MCF 10A (cell line): Measurements from ENCODE around the gene MYO7B. TPM values are rescaled to one million over a fixed set of nuclear protein-coding genes. Genes with fewer than 3 reads are reported as not detected.

Source experiments
- BruUV-seq: library from RNA; stranded (reverse); fragments of 400-500 nt; replicated peaks from 2 replicates; lab custom pipeline; 2021; lab: Mats Ljungman, UMichigan
- CTCF ChIA-PET: fragments of 300-600 bp; sonication (Branson Sonifier 250); formaldehyde crosslinking; extraction: SDS; loops from one replicate; lab custom pipeline; 2021; ENCODE audit warnings: antibody characterized with exemption, inconsistent platforms; lab: Yijun Ruan, JAX
- POLR2A ChIA-PET: fragments of 300-600, 350-650 bp; sonication (Branson Sonifier 250); formaldehyde crosslinking; extraction: SDS; loops from one replicate; lab custom pipeline; 2020; ENCODE audit warnings: antibody characterized with exemption, inconsistent platforms; lab: Yijun Ruan, JAX
- DNase-seq: peaks from one replicate; pipeline ENCODE4 v3.0.0-alpha.2; 2018; ENCODE audit not compliant: unreplicated experiment
- H3K27ac Mint-ChIP-seq: one replicate; pipeline ENCODE4 v1.8.0; 2022; ENCODE audit warnings: mild to moderate bottlenecking, low read depth, mixed read lengths; ENCODE audit not compliant: unreplicated experiment
- H3K27me3 Mint-ChIP-seq: one replicate; pipeline ENCODE4 v1.8.0; 2022; ENCODE audit warnings: mixed read lengths; ENCODE audit not compliant: insufficient read depth, unreplicated experiment
- H3K36me3 Mint-ChIP-seq: one replicate; pipeline ENCODE4 v1.8.0; 2022; ENCODE audit warnings: mild to moderate bottlenecking, moderate library complexity, mixed read lengths; ENCODE audit not compliant: insufficient read depth, unreplicated experiment
- H3K4me1 Mint-ChIP-seq: one replicate; pipeline ENCODE4 v1.8.0; 2022; ENCODE audit warnings: mixed read lengths; ENCODE audit not compliant: insufficient read depth, unreplicated experiment
- H3K4me3 Mint-ChIP-seq: one replicate; pipeline ENCODE4 v1.8.0; 2022; ENCODE audit warnings: mild to moderate bottlenecking, moderate library complexity, mixed read lengths; ENCODE audit not compliant: unreplicated experiment
- H3K9me3 Mint-ChIP-seq: one replicate; pipeline ENCODE4 v1.8.0; 2022; ENCODE audit warnings: mixed read lengths; ENCODE audit not compliant: unreplicated experiment
- CTCF ChIP-seq: fragments of 200-600 bp; IDR thresholded peaks from one replicate; pipeline ENCODE4 v1.8.0; 2022; ENCODE audit warnings: antibody characterized with exemption, mild to moderate bottlenecking; ENCODE audit not compliant: unreplicated experiment
- intact Hi-C: fragments of 100-400 bp; cut with micrococcal nuclease; formaldehyde crosslinking; loops from 2 replicates; pipeline ENCODE4 v1.14.1; 2022
- total RNA-seq: library from RNA; stranded (reverse); gene quantifications from 2 replicates; pipeline ENCODE4 v1.2.3, GENCODE V29; 2022

Gene MYO7B
- total RNA-seq, 1 experiment from 2014 or later: not detected

DNA sequence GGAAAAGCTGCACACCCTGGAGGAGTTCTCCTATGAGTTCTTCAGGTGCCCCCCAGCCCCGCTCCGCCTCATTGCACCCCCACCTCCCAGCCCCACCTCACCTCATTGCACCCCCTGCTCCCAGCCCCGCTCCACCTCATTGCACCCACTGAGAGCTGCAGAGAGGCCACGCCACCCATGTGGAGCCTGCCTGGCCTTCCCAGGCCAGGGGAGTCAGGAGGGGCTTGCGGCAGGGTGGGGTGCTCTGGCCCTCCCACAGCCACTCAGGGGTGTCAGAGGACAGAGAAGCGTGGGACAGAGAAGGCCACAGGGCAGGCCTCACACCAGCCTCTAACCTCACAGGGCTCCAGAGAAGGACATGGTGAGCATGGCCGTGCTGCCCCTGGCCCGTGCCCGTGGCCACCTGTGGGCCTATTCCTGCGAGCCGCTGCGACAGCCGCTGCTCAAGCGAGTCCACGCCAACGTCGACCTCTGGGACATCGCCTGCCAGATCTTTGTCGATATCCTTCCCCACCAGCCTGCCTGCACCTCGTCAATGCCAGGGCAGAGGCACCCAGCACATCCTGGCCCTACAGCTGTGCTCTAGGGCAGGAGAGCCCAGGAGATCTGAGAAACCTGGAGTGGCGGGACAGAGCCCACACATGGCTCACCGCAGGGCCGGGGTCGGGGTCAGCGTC lies 95.5 kb downstream of the MYO7B start:
- Mint-ChIP-seq H3K9me3 (no peaks in the 10 kb centered on the region), H3K4me3 (no peak overlapping the region), H3K36me3 (no peaks in the 10 kb centered on the region), H3K27me3 (no peaks in the 10 kb centered on the region), H3K4me1 (peaks cover 6% of the 10 kb centered on the region), H3K27ac (no peak overlapping the region)
- intact Hi-C loops: no loop called here
- BruUV-seq: no TSS peak
- CTCF ChIA-PET: interaction anchor here (1.6 kb wide), 1 partner anchor 19 kb away, joined by 5 read pairs; no protein-coding TSS in a partner anchor
- TF ChIP-seq CTCF: no peak
- POLR2A ChIA-PET: no interaction called here
- no peak for DNase-seq

DNA sequence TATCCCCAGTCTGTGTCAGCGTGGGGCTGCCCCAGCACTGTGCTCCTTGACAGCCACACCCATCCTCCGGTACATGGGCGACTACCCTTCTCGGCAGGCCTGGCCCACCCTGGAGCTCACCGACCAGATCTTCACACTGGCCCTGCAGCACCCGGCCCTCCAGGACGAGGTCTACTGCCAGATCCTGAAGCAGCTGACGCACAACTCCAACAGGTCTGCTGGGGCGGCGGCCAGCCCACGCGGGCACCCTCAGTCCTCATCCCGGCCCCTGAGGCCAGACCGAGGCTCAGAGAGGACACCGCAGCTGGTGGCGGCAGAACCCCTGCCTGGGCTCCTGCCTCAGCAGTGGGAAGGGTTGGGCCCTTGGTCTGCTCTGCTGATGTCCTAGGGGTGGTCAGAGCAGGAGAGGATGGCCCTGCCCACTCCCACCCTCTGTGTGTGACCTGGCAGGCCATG lies 96.1 kb downstream of the MYO7B start:
- TF ChIP-seq CTCF: no peak
- Mint-ChIP-seq H3K27me3 (no peaks in the 10 kb centered on the region), H3K36me3 (no peaks in the 10 kb centered on the region), H3K4me1 (peaks cover 6% of the 10 kb centered on the region), H3K4me3 (no peak overlapping the region), H3K27ac (no peak overlapping the region), H3K9me3 (no peaks in the 10 kb centered on the region)
- DNase-seq: no peak
- intact Hi-C loops: no loop called here
- ChIA-PET POLR2A (no interaction called here), CTCF (interaction anchor here (1.6 kb wide), 1 partner anchor 19 kb away, joined by 5 read pairs; no protein-coding TSS in a partner anchor)
- BruUV-seq: no TSS peak

GRCh38 chr2:127631997-127632581 lies 96.6 kb downstream of the MYO7B start:
- Mint-ChIP-seq H3K4me3 (no peak overlapping the region), H3K9me3 (no peaks in the 10 kb centered on the region), H3K36me3 (no peaks in the 10 kb centered on the region), H3K27ac (no peak overlapping the region), H3K27me3 (no peaks in the 10 kb centered on the region), H3K4me1 (peaks cover 6% of the 10 kb centered on the region)
- no peak for DNase-seq
- CTCF ChIA-PET: interaction anchor here (0.6 kb wide), 1 partner anchor 18 kb away, joined by 3 read pairs; no protein-coding TSS in a partner anchor
- TF ChIP-seq CTCF: no peak
- POLR2A ChIA-PET: interaction anchor here (0.7 kb wide), 1 partner anchor 105 kb away, joined by 3 read pairs; the partner anchor contains the start of gene IWS1
- no TSS peak for BruUV-seq
- intact Hi-C loops: no loop called here
